ENCODE data around the gene AQP6. TPM values are rescaled to one million over a fixed set of nuclear protein-coding genes. Genes with fewer than 3 reads are reported as not detected.

AQP6 gene, protein sequence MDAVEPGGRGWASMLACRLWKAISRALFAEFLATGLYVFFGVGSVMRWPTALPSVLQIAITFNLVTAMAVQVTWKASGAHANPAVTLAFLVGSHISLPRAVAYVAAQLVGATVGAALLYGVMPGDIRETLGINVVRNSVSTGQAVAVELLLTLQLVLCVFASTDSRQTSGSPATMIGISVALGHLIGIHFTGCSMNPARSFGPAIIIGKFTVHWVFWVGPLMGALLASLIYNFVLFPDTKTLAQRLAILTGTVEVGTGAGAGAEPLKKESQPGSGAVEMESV
- total RNA-seq = under 1 TPM in 2 of 4 donors, not detected in 2; 0.39 to 0.63 TPM

DNA sequence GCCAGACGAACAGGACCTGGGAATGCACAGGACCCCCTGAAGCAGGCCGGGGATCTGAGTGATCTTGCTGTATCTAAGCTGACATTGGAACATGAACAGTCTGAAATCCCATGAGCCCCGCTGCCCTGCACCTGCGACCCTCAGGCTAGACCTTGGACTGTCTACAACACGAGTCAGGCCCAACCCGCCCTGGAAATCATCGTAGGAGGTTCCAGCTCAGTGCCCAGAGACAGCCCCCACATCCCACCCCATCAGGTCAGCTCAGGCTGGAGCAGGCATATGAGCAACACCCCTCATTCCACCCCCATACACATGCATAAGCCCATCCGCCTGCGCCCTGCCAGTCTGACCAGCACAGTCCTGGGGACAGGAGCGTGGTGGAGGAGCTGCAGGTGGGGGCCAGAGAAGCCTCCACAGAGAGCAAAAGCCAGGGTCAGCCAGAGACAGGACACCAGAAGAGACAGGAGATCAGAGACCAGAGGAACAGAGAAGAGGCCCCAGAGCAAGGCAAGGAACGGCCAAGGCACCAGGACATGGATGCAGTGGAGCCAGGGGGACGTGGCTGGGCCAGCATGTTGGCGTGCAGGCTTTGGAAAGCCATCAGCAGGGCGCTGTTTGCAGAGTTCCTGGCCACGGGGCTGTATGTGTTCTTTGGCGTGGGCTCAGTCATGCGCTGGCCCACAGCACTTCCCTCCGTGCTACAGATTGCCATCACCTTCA, at the start of gene AQP6:
Gene AQP6, plus strand, starts transcription at position 307 of the 720 bp plus-strand sequence. Its CDS starts 227 bp downstream, at position 534.
- no peaks in the 10 kb centered on the region for H3K36me3 ChIP-seq
- H3K27me3 ChIP-seq = peaks cover 0 to 6% of the 10 kb centered on the region in 2 donors
- H3K4me1 ChIP-seq = peaks cover 0 to 43% (median 14%) of the 10 kb centered on the region in 4 donors
- H3K4me3 ChIP-seq = no peak within 1 kb of the TSS
- no peak for DNase-seq (ENCODE audit: low spot score in 2 of 2)
- TF ChIP-seq, protein P1, sequence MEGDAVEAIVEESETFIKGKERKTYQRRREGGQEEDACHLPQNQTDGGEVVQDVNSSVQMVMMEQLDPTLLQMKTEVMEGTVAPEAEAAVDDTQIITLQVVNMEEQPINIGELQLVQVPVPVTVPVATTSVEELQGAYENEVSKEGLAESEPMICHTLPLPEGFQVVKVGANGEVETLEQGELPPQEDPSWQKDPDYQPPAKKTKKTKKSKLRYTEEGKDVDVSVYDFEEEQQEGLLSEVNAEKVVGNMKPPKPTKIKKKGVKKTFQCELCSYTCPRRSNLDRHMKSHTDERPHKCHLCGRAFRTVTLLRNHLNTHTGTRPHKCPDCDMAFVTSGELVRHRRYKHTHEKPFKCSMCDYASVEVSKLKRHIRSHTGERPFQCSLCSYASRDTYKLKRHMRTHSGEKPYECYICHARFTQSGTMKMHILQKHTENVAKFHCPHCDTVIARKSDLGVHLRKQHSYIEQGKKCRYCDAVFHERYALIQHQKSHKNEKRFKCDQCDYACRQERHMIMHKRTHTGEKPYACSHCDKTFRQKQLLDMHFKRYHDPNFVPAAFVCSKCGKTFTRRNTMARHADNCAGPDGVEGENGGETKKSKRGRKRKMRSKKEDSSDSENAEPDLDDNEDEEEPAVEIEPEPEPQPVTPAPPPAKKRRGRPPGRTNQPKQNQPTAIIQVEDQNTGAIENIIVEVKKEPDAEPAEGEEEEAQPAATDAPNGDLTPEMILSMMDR (IDR thresholded peaks at IDR 0.05) = no peak
- TF ChIP-seq POLR2A (IDR thresholded peaks at IDR 0.05) (no peak), EP300 (IDR thresholded peaks at IDR 0.05) (no peak)
- no peak within 1 kb of the TSS for H3K27ac ChIP-seq
- WGBS, 2 donors = 75 to 78% methylated on average over 17 of the region's 18 CpGs
- H3K9me3 ChIP-seq = no peaks in the 10 kb centered on the region

DNA sequence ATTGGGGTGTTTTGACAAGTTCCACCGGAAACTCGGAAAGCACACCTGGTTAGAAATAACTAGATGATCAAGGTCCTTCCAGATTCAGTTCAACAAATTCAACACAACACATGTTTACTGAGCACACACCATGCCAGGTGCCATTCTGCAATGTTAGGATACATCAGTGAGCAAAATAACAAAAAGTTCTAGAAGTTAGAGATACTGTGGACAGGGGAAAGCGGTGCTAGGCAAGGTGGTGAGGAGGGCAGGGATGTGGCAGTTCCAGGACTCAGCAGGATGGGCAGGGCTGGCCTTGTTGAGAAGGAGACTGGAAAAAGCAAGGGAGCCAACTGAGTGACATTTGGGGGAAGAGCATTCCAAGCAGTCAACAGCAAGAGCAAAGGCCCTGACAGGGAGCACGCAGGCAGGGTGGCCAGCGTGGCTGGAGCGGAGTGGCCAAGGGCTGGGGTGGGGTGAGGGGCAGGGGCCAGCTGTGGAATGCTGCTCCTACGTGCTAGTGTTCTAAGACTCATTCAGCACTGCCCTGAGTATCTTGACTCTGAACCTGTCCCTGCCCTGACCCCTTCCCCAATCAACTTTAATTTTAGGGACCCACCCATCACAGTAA, 49.6 kb upstream of the AQP6 start:
- WGBS, 2 donors = 47 to 51% methylated on average over 7 of the region's 7 CpGs
- peak overlapping the region in 2 of 4 donors; percentile 5 to 35 for H3K27ac ChIP-seq
- H3K27me3 ChIP-seq = no peaks in the 10 kb centered on the region
- TF ChIP-seq EP300 (IDR thresholded peaks at IDR 0.05) (no peak), POLR2A (IDR thresholded peaks at IDR 0.05) (no peak)
- TF ChIP-seq, protein P1 (IDR thresholded peaks at IDR 0.05) = no peak
- no peak overlapping the region for H3K4me3 ChIP-seq
- peaks cover 0 to 27% (median 4%) of the 10 kb centered on the region in 4 donors for H3K4me1 ChIP-seq
- H3K36me3 ChIP-seq = no peaks in the 10 kb centered on the region
- DNase-seq (ENCODE audit: low spot score in 2 of 2) = no peak
- H3K9me3 ChIP-seq = no peaks in the 10 kb centered on the region

DNA sequence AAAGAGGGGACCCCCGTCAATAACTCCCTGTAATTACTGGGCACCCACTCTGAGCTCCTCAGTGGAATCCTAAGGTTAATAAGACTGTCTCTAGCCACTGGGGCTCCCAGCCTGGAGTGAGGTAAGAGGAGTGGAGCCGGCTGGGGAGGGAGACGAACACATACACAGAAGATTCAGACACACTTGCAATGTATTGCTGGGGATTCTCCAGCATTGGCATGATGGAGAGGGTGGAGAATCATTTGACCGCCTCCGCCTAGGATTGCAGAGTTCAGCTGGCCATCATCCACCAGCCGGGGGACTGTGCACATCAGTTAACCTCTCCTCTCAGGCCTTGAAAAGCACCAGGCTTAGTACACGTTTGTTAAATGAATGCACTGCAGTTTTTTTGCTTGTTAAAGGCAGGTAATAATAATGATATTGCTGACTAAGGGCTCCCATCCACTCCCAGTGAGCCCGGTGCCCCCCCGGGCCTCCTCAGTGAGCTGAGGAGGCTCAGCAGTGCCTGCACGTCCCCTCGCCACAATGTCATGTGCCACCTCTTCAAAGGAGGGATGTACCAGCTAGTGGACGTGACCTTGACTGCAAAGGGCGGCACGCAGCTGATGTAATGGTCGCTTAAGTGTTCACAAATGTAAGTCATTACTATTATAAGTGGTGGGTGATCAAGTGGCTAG, 48.7 kb upstream of the AQP6 start:
- no peak for DNase-seq (ENCODE audit: low spot score in 2 of 2)
- Histone ChIP-seq H3K4me1 (peaks cover 0 to 27% (median 4%) of the 10 kb centered on the region in 4 donors), H3K27me3 (no peaks in the 10 kb centered on the region), H3K27ac (peak overlapping the region in 1 of 4 donors; percentile 35), H3K4me3 (no peak overlapping the region), H3K36me3 (no peaks in the 10 kb centered on the region), H3K9me3 (no peaks in the 10 kb centered on the region)
- 73% methylated on average over 15 of the region's 15 CpGs for WGBS, 2 donors
- no peak for TF ChIP-seq POLR2A (IDR thresholded peaks at IDR 0.05)
- TF ChIP-seq, protein P1 (IDR thresholded peaks at IDR 0.05) = no peak
- TF ChIP-seq EP300 (IDR thresholded peaks at IDR 0.05) = no peak

DNA sequence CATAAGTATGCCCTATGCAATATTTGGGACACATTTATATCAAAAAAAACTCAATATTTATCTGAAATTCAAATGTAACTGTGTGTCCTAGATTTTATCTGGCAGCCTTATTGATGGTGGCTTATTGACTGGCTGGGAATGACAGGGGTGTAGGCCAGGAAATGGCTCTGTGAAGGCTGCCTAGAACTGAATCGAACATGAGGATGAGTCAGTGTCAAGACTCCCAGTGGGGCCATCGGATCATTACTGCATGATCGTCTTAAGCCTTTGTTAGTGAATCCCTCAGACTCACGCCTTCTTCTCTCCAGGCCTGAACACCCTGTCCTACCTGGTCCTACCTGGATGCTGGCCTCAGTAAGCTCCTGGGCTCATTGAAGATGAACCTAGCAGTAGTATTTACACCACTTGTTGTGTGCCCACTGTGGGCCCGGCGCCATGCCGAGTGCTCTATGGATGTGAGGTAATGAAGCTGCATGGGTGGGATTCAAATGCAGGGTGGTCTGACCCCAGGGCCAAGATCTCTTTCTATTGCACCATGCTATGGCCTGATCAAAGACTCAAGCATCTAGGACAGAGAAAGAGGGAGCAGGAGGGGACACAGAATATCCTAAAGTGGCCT, 48.0 kb upstream of the AQP6 start:
- Histone ChIP-seq H3K4me1 (peaks cover 0 to 27% (median 4%) of the 10 kb centered on the region in 4 donors), H3K36me3 (no peaks in the 10 kb centered on the region), H3K4me3 (no peak overlapping the region), H3K27ac (no peak overlapping the region), H3K27me3 (no peaks in the 10 kb centered on the region), H3K9me3 (no peaks in the 10 kb centered on the region)
- TF ChIP-seq EP300 (IDR thresholded peaks at IDR 0.05) (no peak), POLR2A (IDR thresholded peaks at IDR 0.05) (no peak)
- TF ChIP-seq, protein P1 (IDR thresholded peaks at IDR 0.05) = no peak
- 80 to 86% methylated on average over 7 of the region's 7 CpGs for WGBS, 2 donors
- no peak for DNase-seq (ENCODE audit: low spot score in 2 of 2)
